Tibial artery (tissue), 4 donors: ENCODE data around the gene TPM1.

Experiments used
- DNase-seq, 2 donors: peaks; one replicate each; pipeline ENCODE4 v3.0.0-alpha.2; 2019
- H3K27ac ChIP-seq, 2 donors: fragments of 200-600 bp; sonication (generic) in 1 of 2; 1 replicate in 1 of 2; 2 replicates in 1 of 2; pipeline ENCODE4 v1.5.1; 2018 to 2019; ENCODE audit warnings: mild to moderate bottlenecking in 1 of 2
- H3K27me3 ChIP-seq, 2 donors: fragments of 200-600 bp; sonication (generic) in 1 of 2; one replicate each; pipeline versions ENCODE4 v1.5.1 to v1.6.0; 2016 to 2019
- H3K36me3 ChIP-seq, 3 donors: fragments of 200-600 bp; sonication (generic) in 2 of 3; one replicate each; pipeline ENCODE4 v1.5.1; 2016 to 2019; ENCODE audit warnings: mild to moderate bottlenecking in 2 of 3
- H3K4me1 ChIP-seq, 4 donors: fragments of 200-600 bp; sonication (generic) in 2 of 4; 1 replicate in 3 of 4; 2 replicates in 1 of 4; pipeline ENCODE4 v1.5.1; 2016 to 2019
- H3K4me3 ChIP-seq, 2 donors: fragments of 200-600 bp; sonication (generic) in 1 of 2; 1 replicate in 1 of 2; 2 replicates in 1 of 2; pipeline ENCODE4 v1.5.1; 2018 to 2019; ENCODE audit warnings: mild to moderate bottlenecking in 2 of 2
- H3K9me3 ChIP-seq, 3 donors: fragments of 200-600 bp; sonication (generic) in 1 of 3; one replicate each; pipeline ENCODE4 v1.5.1; 2016 to 2019
- intact Hi-C: fragments of 100-400 bp; cut with DNase I; formaldehyde crosslinking; loops from one replicate; pipeline ENCODE4 v1.15.0; 2023; ENCODE audit warnings: low total_unique reads
- TF ChIP-seq, protein P1 (sequence below), 2 experiments: fragments of 200-600 bp in 1 of 2; fragments of 450-650 bp in 1 of 2; IDR thresholded peaks; one replicate each; pipeline ENCODE4 v1.5.1; 2017 to 2019; ENCODE audit warnings: antibody characterized with exemption in 2 of 2, mild to moderate bottlenecking in 1 of 2, moderate library complexity in 1 of 2

Gene TPM1

DNA sequence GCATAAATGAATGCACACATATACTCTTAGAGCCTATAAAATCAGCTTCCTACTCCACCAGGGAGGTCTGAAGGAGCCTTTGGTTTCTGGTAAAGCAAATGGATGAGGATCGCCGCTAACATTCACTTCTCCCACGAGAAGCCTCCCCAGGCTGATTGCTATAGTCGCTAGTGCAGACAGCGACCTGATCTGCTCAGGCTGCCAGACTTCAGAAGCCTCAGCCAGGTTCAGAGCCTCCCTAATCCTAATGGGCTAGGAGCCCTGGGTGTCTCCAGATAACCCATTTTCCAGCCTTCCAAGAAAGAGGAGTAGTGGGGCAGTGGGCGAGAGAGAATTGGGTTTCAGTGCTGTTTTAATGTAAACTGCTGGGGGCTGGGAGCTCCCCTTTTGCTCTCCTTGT lies 35.4 kb downstream of the TPM1 start:
- Histone ChIP-seq H3K27ac (no peak overlapping the region), H3K9me3 (no peaks in the 10 kb centered on the region), H3K36me3 (no peaks in the 10 kb centered on the region), H3K27me3 (no peaks in the 10 kb centered on the region), H3K4me1 (peaks cover 0 to 22% (median 10%) of the 10 kb centered on the region in 4 donors), H3K4me3 (no peak overlapping the region)
- intact Hi-C loops = no loop called here
- no peak for DNase-seq
- TF ChIP-seq, protein P1, sequence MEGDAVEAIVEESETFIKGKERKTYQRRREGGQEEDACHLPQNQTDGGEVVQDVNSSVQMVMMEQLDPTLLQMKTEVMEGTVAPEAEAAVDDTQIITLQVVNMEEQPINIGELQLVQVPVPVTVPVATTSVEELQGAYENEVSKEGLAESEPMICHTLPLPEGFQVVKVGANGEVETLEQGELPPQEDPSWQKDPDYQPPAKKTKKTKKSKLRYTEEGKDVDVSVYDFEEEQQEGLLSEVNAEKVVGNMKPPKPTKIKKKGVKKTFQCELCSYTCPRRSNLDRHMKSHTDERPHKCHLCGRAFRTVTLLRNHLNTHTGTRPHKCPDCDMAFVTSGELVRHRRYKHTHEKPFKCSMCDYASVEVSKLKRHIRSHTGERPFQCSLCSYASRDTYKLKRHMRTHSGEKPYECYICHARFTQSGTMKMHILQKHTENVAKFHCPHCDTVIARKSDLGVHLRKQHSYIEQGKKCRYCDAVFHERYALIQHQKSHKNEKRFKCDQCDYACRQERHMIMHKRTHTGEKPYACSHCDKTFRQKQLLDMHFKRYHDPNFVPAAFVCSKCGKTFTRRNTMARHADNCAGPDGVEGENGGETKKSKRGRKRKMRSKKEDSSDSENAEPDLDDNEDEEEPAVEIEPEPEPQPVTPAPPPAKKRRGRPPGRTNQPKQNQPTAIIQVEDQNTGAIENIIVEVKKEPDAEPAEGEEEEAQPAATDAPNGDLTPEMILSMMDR (IDR thresholded peaks at IDR 0.05) = no peak

DNA sequence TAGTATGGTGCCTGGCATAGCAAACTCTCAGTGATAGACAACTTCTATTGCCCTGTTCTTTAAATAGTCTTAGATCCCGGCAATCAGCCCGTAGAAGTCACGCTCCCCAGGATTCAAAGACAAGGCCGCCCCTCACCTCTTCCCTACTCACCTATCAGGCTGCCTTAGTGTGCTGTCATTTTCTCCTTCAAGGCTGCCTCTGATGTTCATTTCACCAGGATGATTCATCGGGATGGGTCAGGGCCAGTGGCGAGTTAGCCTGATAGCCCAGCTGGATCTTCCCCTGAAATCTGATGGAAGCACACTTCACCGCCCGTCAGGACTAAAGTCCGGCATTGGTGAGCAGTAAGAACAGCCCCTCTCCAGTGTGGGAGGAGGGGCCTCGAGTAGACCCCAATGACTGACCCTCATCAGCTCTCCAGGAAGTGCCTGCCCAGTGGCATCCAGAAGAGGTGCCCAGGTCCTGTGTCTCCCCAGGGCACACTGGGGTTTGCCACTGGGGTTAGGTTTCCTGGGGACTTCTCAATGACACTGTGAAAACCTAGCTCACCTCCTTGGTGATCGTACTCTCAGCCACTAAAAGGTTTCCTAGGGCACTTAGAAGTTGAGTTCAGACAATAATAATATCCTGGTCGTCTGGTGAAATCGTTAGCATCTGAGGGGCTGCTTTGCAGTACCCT lies 37.5 kb downstream of the TPM1 start:
- Histone ChIP-seq H3K36me3 (no peaks in the 10 kb centered on the region), H3K4me1 (peaks cover 0 to 12% (median 7%) of the 10 kb centered on the region in 4 donors), H3K9me3 (no peaks in the 10 kb centered on the region), H3K27me3 (no peaks in the 10 kb centered on the region), H3K27ac (no peak overlapping the region), H3K4me3 (no peak overlapping the region)
- TF ChIP-seq, protein P1 (IDR thresholded peaks at IDR 0.05) = no peak
- intact Hi-C loops = no loop called here
- DNase-seq = no peak

DNA sequence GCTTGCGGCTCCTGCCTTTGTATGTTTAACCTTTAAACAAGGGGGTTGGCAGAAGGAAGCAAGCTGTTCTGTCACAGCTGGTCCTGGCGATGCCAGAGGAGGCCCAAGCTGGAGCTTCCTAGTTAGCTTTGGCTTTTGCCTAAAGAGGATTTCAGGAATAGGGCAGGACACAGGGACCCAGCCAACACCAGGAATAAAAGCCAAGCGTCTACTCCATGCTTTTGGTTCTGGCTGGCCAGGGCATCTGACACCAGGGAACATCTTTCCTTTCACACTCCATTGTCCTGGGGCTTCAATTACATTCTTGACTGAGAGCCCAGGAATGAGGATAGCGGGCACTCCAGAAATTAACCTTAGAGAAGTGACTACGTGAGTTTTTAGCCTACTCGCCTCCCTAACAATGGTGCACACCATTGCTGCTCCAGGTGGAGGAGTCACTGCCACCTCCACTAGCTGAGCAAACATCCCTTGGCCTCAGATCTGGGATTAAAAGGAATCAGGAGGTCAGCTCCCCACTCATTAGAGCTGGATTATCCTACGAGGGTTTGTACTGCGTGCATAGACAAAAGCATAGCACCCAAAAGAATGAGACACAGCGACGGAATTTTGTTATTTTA lies 38.2 kb downstream of the TPM1 start:
- TF ChIP-seq, protein P1 (IDR thresholded peaks at IDR 0.05) = no peak
- Histone ChIP-seq H3K27me3 (no peaks in the 10 kb centered on the region), H3K9me3 (no peaks in the 10 kb centered on the region), H3K4me3 (no peak overlapping the region), H3K4me1 (peaks cover 0 to 7% (median 4%) of the 10 kb centered on the region in 4 donors), H3K36me3 (no peaks in the 10 kb centered on the region), H3K27ac (no peak overlapping the region)
- intact Hi-C loops = no loop called here
- no peak for DNase-seq

DNA sequence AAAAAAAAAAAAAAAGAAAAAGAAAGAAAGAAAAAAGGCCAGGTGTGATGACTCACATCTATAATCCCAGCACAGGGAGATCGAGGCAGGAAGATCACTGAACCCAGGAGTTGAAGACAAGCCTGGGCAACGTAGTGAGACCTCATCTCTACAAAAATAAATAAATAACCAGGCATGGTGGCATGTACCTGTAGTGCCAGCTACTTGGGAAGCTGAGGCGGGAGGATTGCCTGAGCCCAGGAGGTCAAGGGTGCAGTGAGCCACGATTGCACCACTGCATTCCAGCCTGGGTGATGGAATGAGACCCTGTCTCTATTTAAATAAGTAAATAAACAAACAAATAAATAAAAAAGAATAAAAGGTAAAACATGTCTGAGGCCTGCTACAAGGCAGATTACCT lies 39.8 kb downstream of the TPM1 start:
- H3K27me3 ChIP-seq = no peaks in the 10 kb centered on the region
- TF ChIP-seq, protein P1 (IDR thresholded peaks at IDR 0.05) = no peak
- no peak overlapping the region for H3K4me3 ChIP-seq
- no peak for DNase-seq
- no peaks in the 10 kb centered on the region for H3K36me3 ChIP-seq
- H3K9me3 ChIP-seq = no peaks in the 10 kb centered on the region
- no peaks in the 10 kb centered on the region for H3K4me1 ChIP-seq
- intact Hi-C loops = no loop called here
- H3K27ac ChIP-seq = no peak overlapping the region

DNA sequence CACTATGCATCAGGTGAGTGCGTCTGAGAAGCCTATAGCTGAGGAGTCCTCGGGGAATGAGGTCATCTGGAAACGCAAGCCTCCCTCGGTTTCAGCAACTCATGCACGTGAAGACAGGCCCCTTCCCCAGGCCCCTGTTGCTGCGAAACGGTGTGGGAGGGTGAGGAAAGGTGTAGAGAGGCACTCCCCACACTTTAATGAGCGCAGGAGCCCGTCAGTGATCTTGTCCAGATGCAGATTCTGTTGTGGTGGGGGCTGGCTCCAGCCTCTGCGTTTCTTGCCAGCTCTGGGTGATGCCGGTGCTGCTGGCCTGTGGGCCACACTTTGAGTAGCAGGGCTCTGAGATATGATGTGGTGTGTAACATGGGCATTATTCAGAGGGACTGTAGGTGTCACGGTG lies 40.5 kb downstream of the TPM1 start:
- H3K36me3 ChIP-seq = no peaks in the 10 kb centered on the region
- no peak overlapping the region for H3K27ac ChIP-seq
- no peak overlapping the region for H3K4me3 ChIP-seq
- no peaks in the 10 kb centered on the region for H3K9me3 ChIP-seq
- TF ChIP-seq, protein P1 (IDR thresholded peaks at IDR 0.05) = no peak
- H3K27me3 ChIP-seq = no peaks in the 10 kb centered on the region
- no peaks in the 10 kb centered on the region for H3K4me1 ChIP-seq
- no peak for DNase-seq
- intact Hi-C loops = no loop called here
